ENCODE measurements around the gene GLYATL1B. TPM values are rescaled to one million over a fixed set of nuclear protein-coding genes. Genes with fewer than 3 reads are reported as not detected.

Gene GLYATL1B
- total and polyA plus RNA-seq, 2 of the 8 experiments (the other 6 are each of a cell fraction or from before 2014, with no cell fraction given): not detected

GRCh38 chr11:59142530-59143507 is 56.7 kb downstream of the GLYATL1B start, which contains the start of gene FAM111A:
FAM111A (plus strand) TSS chr11:59142856; CDS start chr11:59148873, 6,017 bp downstream.
- FAIRE-seq (peak; percentile 69), DNase-seq (ENCODE audit: low read depth in 1 of 2, low spot score in 2 of 2) (peak; percentile 67 to 83)
- CTCF ChIA-PET (ENCODE audit: partially characterized antibody): interaction anchor here (0.9 to 6.1 kb wide), 4 partner anchors 14 to 84 kb away, joined by 3 to 65 read pairs (median 10); partner anchors contain the start of gene DTX4
- H3K9ac ChIP-seq (replicated peaks in 1 of 4; ENCODE audit: extremely low read depth in 1 of 4, low read depth in 3 of 4, low read length in 3 of 4): peak within 1 kb of the TSS in 3 of 4 experiments; percentile 35 to 67 (median 66); a peak in 6 of 7 replicates
- H3K4me1 ChIP-seq (replicated peaks in 1 of 4; ENCODE audit: control insufficient read depth in 3 of 4, insufficient read depth in 4 of 4, low read length in 3 of 4): peaks cover 0 to 8% (median 0%) of the 10 kb centered on the region in 4 experiments; a peak in 4 of 7 replicates
- H3K56ac ChIP-seq (replicated peaks; ENCODE audit: insufficient read length, low read depth, low read length): no peak within 1 kb of the TSS
- POLR2A ChIA-PET (ENCODE audit: partially characterized antibody): interaction anchor here (0.7 to 1.4 kb wide), 3 partner anchors 15 to 238 kb away, joined by 3 to 4 read pairs (median 3); no protein-coding TSS in a partner anchor
- 2% methylated on average over 47 of the region's 50 CpGs; no CpG with 5 or more reads in 1 of the 2 experiments for WGBS, 2 experiments (ENCODE audit: extremely low coverage in 1 of 2, insufficient coverage in 1 of 2, insufficient read length in 1 of 2, insufficient replicate concordance in 2 of 2, low coverage in 1 of 2, low lambda C conversion rate in 2 of 2, missing lambda C conversion rate in 1 of 2)
- H3K18ac ChIP-seq (ENCODE audit: extremely low read depth, low read length): no peak within 1 kb of the TSS
- peak within 1 kb of the TSS; percentile 42 for H4K5ac ChIP-seq (ENCODE audit: insufficient read length, low read depth, low read length)
- H3K79me1 ChIP-seq (ENCODE audit: low read depth, low read length): no peaks in the 10 kb centered on the region
- H4K20me1 ChIP-seq (replicated peaks in 1 of 2; ENCODE audit: control insufficient read depth in 1 of 2, insufficient read depth in 2 of 2, low read length in 2 of 2): peaks cover 0 to 2% of the 10 kb centered on the region in 2 experiments
- H3K4me2 ChIP-seq (ENCODE audit: insufficient read depth in 1 of 2, low read depth in 2 of 2, low read length in 2 of 2): peak within 1 kb of the TSS; percentile 54 to 69
- peaks cover 0 to 10% of the 10 kb centered on the region in 2 experiments; a peak in 2 of 4 replicates for H3K79me2 ChIP-seq (ENCODE audit: control insufficient read depth in 1 of 2, insufficient read depth in 2 of 2, low read length in 2 of 2)
- peak within 1 kb of the TSS; percentile 54 to 86 (median 77) for H3K4me3 ChIP-seq (ENCODE audit: extremely low read depth in 1 of 4, insufficient read depth in 2 of 4, low read depth in 3 of 4, low read length in 4 of 4)
- H3K27ac ChIP-seq (ENCODE audit: low read depth, low read length): peak within 1 kb of the TSS; percentile 65; the same call in 1 of the 2 replicates
- 0 out of 2 replicates have a peak within 1 kb of the TSS, but pooled peaks have one; percentile 47 for H2AFZ ChIP-seq (ENCODE audit: low read length)
- H3K14ac ChIP-seq (ENCODE audit: insufficient read length): no peak within 1 kb of the TSS
- H2BK20ac ChIP-seq (ENCODE audit: low read length): no peak within 1 kb of the TSS
- H3K27me3 ChIP-seq (replicated peaks in 1 of 4; ENCODE audit: control insufficient read depth in 3 of 4, extremely low read depth in 1 of 4, insufficient read depth in 3 of 4, low read length in 3 of 4): no peaks in the 10 kb centered on the region; a peak in 1 of 7 replicates
- H4K8ac ChIP-seq (ENCODE audit: extremely low read depth, insufficient read depth, low read length): peak within 1 kb of the TSS; percentile 81
- peak within 1 kb of the TSS; percentile 8 for H2BK5ac ChIP-seq (ENCODE audit: low read depth, low read length)
- H3K23ac ChIP-seq (ENCODE audit: insufficient read length): no peak within 1 kb of the TSS
- H2BK15ac ChIP-seq (ENCODE audit: low read length): no peak within 1 kb of the TSS
- H3K4ac ChIP-seq (replicated peaks; ENCODE audit: insufficient read length, low read depth, low read length): no peak within 1 kb of the TSS
- peak within 1 kb of the TSS; percentile 20 for H4K91ac ChIP-seq (replicated peaks; ENCODE audit: insufficient read length, low read length)
- peaks cover 0 to 3% (median 2%) of the 10 kb centered on the region in 4 experiments; a peak in 1 of 8 replicates for H3K36me3 ChIP-seq (ENCODE audit: control insufficient read depth in 2 of 4, insufficient read depth in 4 of 4, low read length in 3 of 4)
- H3K9me3 ChIP-seq (ENCODE audit: insufficient read depth in 2 of 2, low read depth in 1 of 2, low read length in 1 of 2): no peaks in the 10 kb centered on the region
- H2AK5ac ChIP-seq (ENCODE audit: low read depth, low read length): no peak within 1 kb of the TSS
- H2BK120ac ChIP-seq (replicated peaks; ENCODE audit: low read depth, low read length): no peak within 1 kb of the TSS
- H2BK12ac ChIP-seq (ENCODE audit: low read depth, low read length): no peak within 1 kb of the TSS
- H3K23me2 ChIP-seq (ENCODE audit: low read depth, low read length): peaks cover 6% of the 10 kb centered on the region; the same call in 1 of the 2 replicates
- TF ChIP-seq BACH1 (IDR thresholded peaks at IDR 0.05; ENCODE audit: low read length): peak; percentile 69; the same call in 1 of the 2 replicates
- no peak for TF ChIP-seq CHD2 (IDR thresholded peaks at IDR 0.05; ENCODE audit: low read length)
- peak; percentile 89; the same call in 1 of the 2 replicates for TF ChIP-seq RBBP5 (IDR thresholded peaks at IDR 0.05; ENCODE audit: borderline replicate concordance, low read depth, low read length)
- peak; percentile 55; the same call in 1 of the 2 replicates for TF ChIP-seq TAF1 (IDR thresholded peaks at IDR 0.05; ENCODE audit: low read depth, low read length)
- TF ChIP-seq SP1 (IDR thresholded peaks at IDR 0.05; ENCODE audit: low read depth, low read length): peak; percentile 73; the same call in 1 of the 2 replicates
- no peak for TF ChIP-seq SUZ12 (IDR thresholded peaks at IDR 0.05; ENCODE audit: low read length)
- peak; percentile 93 for TF ChIP-seq KDM4A (IDR thresholded peaks at IDR 0.05; ENCODE audit: low read depth, low read length, severe bottlenecking)
- peak; percentile 23; the same call in 1 of the 2 replicates for TF ChIP-seq GTF2F1 (IDR thresholded peaks at IDR 0.05; ENCODE audit: borderline replicate concordance, low read depth, low read length)
- peak; percentile 23; the same call in 1 of the 2 replicates for TF ChIP-seq CREB1 (IDR thresholded peaks at IDR 0.05)
- peak; percentile 62; the same call in 1 of the 2 replicates for TF ChIP-seq TBP (IDR thresholded peaks at IDR 0.05; ENCODE audit: low read depth, low read length)
- peak; percentile 43; the same call in 1 of the 2 replicates for TF ChIP-seq POLR2AphosphoS5 (IDR thresholded peaks at IDR 0.05; ENCODE audit: low read depth, low read length)

All from H1 (cell line).